NCI-H1417 (cell line): ENCODE results near the gene SUMF1.

Experiments used
- DNase-seq, 3 experiments: peaks; one replicate each; lab custom pipeline; 2025; lab: John Stamatoyannopoulos, UW

SUMF1 gene

DNA sequence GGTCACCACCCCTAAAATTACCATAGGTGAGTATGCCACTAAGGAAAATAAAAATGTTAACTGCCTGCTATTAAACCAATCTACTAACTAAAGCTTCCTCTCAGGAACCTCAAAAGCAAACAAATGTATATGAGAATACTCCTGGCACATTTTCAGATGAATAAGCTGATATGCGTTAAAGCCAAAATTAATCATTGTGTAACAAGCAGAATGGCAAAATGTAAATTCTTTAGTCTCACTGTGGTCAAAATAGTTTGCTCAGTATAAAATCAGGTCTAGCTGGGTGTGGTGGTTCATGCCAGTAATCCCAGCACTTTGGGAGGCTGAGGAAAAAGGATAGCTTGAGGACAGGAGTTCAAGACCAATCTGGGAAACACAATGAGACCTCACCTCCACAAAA, 53.6 kb downstream of the SUMF1 start:
- DNase-seq, result no peak

DNA sequence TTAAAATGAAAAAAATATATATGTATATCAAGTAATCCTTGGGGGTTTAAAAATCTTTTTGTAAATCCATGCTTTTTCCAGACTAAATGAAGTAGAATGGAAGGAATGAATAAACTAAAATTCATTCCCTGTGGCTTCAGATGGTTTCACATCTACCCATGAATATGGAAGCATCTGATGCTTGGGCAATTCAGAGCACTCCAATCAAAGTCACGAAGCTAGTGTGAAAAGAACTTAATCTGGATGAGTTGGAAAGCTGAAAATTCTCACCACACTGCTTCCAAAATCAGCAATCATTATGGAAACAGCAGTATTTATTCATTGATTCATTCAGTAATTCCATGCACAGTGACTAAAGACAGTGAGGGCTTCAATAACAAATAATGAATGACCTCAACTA, 55.2 kb downstream of the SUMF1 start:
- DNase-seq, result no peak

DNA sequence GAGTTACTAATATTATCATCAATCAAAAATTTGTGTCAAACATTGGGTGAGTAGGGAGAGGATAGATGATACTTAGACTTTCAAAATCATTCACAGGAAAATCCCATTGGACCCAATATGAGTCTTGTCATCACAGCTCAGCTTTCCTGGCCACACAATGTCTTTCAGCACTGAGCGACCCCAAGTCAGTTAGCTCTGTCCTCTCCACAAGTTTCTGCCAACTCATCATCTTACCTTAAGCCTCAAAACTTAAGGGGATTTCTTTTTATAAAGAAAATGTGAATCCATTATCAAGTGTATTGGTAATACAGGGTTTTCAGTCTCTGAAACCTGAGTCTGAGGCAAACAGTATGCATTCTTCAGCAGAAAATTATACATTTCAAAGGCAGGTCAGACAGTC, 55.8 kb downstream of the SUMF1 start:
- no peak for DNase-seq

DNA sequence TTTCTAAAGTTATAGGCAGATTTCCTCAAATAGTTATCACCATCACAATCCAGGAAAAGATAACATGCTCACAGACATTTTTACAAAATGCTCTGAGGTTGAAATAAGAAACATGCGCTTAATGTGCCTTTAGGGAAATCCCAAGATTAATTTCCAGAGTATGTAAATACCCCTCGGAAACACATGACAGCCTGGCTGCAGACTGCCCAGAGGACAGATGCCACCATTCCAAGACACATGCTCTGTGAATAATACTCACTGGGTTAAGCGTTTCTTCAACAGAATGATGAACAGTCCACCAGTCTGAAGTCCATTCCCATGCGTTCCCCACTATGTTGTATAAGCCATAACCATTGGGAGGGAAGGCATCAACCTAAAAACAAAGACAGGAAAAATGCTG, 56.5 kb downstream of the SUMF1 start:
- DNase-seq, result no peak

DNA sequence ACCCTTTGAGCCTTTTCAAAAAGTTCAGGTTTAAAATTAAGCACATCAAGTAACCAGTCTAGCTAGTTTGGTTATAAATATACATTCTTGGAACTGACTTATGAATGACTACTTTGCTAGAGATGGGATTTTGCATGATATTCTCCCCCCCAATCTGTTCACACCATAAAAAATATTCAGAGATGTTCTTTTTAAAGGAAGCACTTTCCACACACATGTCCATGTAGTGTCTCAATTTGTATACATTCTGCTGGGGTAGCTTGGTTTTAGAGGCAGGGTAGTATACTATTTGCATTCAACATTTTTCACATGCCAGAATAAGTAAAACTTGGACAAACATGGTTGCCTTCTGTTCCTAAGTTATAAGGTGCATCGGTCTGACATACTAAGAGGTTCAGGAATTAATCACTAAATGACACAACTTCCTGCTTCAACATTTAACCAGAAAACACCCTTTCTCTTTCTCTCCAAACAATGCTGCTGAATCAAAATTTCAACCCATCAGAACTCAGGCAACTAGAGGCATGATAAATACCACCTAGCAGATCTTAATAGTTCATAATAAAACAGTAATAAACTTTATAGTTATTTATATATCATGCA, 57.0 kb downstream of the SUMF1 start:
- no peak for DNase-seq

DNA sequence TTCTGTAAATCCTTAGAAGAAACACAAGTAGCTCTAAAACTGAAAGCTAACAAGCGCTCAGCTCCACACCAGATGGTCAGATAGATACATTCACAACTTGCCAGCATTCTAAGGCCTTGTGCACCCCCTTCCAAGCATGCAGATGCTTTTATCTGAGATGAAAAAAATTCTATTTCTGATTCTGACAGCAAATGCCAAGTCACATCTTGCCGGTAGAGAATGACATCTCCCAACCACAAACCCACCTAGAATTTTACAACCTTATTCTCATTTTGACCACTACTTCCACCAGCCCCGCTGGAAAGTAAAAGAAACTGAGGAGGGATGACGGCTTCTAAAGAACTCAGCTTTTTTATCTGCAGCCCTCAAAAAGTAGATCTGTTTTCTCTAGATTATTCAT, 57.7 kb downstream of the SUMF1 start:
- no peak for DNase-seq

DNA sequence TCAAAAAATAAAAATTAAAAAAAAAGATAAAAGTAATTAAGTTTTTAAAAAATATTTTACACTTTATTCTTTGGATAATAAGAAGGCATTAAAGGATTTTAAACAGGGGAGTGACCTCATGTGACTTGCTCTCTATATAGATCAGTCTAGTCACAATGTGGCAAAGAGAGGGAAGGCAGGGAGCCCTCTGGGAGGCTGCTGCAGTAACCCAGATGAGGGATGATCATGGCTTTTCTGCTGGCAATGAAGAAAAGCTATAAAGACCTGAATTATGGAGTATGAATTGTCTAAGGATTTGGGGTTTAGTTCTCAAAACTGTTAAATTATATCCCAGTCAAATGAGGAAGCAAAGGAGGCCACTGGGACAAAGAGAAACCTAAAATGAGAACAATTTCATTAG, 58.1 kb downstream of the SUMF1 start:
- no peak for DNase-seq

DNA sequence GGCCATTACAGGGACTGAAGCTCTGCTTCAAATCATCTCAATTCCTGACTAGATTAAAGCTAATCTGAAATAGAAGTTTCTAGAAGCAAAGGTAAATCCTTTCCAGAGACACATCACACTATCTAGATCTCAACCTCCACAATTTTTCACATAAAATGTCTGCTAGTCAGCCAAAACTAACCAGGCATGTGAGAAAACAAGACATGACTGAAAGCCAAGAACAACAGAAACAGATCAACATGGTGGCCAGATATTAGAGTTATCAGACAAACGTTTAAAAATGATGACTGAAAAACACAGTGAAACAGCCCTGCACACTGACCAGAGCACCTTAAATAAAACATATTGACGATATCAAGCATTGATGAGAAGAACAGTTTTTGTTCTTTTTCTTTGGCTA, 59.1 kb downstream of the SUMF1 start:
- no peak for DNase-seq

DNA sequence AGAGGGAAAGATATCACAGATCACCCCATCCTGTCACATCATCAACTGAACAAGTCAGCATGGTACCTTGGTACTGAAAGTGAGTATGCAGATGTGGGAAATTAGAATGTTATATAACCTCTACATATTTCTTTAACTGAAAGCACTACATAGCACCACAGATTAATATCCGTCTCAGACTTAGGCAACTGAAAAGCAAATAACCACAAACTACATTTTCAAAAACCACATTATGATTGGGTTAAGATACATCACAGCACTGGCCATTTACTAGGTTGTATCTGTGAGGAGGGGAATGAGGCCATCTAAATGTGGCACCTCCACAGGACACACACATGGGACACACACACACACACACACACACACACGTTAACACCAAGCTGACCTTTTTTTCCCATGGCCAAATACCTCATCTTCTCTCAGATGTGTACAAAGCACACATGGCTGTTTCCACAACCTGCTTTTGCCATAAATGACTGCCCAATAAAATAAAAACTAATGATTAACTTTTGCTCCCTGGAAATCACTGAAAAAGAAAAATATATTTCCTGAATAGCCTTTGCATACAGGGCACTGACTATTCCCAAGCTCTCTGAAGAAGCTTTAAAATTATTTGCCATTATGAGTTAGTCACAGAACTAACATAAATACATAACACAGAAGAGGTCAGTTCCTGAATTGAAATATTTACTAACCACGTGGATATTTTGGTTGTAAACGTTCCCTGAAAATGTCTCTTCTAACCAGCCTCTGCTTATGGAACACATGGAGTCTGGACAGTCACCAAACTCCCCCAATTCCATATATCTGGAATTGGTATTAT, 60.1 kb downstream of the SUMF1 start:
- no peak for DNase-seq

DNA sequence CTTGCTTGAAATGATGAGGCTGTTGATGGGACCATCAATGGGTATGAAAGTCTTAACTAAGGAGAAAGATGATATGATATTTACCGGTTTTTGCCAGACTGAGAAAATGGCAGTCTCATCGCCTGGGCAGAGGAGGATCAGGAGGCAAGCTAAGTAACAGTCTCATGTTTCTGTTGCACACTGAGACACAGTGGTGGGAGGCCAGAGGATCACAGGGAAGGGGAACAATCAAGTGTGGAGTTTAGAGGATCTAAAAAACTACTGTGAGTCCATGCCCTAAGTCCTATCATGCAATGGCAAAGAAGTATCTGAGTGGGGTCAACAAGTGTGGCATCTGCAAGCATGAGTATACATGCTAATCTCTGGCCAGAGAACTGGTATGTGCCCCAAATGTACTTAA, 62.2 kb downstream of the SUMF1 start:
- no peak for DNase-seq

DNA sequence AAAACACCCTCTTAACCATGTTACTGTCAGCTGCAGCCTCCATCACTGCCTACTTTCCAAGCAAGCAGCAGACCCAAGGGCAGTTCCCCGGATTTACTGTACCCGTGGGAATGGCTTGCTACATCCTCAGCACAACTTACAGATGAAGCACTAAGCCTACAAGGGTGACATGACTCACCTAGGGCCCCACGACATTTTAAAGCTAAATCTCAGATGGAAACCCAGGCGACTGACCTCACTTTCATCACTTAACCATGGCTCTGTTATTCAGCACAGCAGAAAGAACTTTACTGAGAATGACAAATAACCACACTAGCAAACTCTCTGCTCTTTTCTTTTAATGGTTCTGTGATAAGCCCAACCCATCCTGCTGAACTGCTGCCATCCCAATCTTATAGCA, 65.6 kb downstream of the SUMF1 start:
- DNase-seq, result no peak

DNA sequence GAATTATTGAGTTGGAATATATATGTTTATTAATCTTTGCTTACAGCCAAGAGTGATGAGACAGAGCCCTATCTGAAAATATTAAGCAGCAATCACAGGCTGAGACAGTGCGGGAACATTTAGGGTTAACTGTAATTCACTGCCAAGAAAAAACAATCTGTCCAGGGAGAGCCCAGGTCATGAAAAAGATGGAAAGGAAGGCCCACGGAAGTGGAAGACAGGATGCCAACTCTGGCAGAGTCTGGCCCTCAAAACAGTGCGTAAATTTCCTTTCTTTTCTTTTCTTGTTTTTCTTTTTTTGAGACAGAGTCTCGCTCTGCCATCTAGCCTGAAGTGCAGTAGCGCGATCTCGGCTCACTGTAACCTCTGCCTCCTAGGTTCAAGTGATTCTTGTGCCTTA, 67.6 kb downstream of the SUMF1 start:
- DNase-seq, result no peak

DNA sequence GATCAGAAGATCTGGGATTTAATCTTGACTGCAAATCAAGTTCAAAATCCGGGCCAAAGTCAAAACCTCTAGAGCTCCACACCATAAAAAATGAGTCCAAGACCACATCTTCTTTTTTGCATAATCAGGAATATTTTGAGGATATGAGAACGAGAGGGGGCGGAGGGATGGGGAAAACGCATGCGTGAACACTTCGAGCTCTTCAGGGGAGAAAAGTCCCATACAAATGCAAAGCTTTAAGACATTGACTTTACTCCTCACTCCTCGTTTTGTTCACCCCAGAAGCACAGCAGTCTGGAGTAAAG, 68.2 kb downstream of the SUMF1 start:
- no peak for DNase-seq

DNA sequence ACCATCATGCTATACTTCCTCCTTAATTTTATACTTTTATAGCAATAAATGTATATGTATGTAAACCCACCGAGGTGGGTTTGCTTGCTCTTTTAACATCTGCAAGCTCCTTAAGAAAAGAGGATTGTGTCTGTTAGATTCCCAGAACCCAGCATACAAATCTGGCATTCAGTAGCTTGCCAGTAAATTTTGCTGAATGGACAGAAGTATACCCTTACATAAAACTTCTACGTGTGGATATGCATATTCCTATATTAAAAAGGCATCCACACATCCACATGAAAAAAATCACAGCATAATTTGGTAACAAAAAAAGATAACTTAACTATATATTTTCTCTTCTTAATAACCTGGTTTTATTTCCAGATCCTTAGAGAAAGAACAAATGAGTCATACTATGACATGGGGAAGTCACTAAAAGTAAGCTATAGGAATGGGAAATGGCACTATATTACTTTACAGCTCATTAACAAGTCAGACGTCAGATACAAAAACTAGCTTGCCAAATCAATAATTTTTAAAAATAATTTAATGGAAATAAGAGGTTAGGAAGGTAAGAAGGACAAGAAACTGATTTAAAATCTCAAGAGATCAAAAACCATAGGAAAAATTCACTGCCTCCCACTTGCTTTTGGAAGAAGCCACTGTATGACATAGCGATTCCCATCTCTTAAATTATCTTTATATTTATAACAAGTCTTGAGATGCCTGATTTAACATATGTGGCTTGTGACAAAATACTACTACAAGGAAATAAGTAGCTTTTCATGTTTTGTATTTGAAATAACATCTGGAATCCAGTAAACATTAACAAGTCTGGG, 68.7 kb downstream of the SUMF1 start:
- no peak for DNase-seq

DNA sequence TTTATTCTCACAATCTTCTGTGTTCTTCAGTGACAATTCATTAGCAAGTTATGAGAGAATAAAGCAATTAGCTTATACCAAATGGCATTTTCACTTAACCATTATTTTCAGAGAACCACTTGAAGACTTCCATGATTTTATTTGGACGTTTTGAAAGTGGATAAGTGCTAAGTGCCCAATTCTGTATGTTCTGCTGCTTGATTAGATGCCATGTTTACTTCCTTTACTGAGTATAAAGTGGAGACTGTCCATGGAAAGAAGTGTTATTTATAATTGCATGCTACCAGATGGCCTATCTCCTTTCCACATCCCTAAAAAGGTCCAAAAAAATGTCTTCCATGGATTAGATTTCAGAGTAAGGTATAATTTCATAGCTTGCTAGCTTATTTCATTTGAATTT, 69.6 kb downstream of the SUMF1 start:
- no peak for DNase-seq

DNA sequence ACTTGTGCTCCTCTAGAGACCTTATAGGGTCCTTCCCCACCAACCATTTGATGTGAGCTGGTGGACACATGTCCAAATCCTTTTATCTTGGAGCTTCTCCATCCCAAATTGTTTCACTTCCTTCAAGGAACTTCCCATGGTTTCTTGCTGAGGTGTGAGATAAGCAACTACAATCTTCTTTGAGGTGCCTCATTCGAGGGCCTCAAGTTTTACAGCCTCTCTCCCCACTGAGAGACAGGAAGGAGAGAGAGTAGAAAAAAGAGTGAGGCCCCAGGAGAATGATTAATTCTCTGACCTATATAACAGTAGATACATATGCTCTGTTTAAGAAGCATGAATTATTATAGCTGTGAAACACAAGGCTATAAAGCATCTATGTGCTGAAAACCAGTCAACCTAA, 70.5 kb downstream of the SUMF1 start:
- no peak for DNase-seq

DNA sequence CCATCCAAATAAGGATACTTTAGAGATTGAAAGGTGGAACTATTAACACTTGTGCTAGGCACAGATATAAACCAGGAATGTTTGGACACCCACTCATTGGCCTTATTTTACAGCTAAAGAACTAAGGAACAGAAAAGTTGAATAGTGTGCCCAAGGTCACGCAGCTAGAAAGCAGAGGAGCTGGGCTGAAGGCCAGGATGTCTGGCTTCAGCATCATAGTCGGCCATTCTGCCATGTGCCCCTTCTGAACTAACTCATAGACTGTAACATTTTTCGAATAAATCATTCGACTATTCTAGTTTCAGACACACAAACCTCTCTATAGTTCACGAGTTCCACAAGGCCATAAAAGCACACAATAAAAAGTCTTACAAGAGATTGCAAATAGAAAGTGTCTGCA, 71.1 kb downstream of the SUMF1 start:
- no peak for DNase-seq

DNA sequence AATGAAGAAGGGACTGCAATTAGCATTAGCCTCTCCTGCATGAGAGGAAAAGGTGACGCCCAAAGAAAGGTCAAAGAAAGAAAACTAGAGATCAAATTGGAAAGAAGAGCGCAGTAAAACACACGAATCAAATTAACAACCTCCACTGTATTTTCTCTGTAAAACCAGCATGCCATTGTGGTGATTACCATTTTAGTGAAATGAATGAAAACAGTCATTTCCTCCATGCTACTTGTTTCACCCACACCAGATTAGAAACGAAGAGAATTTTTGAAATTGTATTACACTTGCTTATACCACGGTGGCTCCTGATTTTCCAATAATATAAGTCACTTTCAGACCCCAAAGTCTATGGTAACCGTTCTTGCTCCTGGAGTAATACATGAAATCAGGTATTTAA, 71.6 kb downstream of the SUMF1 start:
- DNase-seq, result no peak

DNA sequence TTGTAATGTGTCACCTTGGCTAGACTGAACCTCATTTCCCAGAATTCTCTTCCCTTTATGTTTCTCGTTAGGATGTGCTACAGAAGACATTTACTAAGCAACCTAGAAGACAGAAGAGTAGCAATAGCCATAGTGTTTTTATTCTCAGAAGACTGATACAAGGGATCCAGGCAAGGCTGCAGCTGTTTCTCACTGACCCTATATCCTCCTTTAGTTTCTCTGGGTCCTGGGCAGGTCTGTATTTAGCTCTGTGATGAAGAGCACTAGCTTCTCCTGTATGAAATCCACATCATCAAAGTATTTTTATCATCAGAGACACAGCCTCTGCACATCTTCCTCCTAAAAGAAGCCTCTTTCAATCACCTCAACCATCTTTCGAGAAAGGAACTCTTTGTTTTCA, 72.5 kb downstream of the SUMF1 start:
- DNase-seq, result no peak

DNA sequence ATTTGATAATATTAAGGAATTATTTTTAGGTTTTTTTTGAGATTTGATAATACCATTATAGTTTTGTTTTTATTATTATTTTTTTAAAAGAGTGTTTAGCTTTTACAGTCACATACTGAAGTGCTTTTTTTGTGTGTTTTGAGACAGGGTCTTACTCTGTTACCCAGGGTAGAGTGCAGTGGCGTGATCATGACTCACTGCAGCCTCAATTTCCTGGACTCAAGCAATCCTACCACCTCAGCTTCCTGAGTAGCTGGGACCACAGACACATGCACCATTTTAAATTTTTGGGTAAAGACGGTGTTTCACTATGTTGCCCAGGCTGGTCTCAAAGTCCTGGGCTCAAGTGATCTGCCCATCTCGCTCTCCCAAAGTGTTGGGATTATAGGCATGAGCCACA, 73.0 kb downstream of the SUMF1 start:
- DNase-seq, result no peak

DNA sequence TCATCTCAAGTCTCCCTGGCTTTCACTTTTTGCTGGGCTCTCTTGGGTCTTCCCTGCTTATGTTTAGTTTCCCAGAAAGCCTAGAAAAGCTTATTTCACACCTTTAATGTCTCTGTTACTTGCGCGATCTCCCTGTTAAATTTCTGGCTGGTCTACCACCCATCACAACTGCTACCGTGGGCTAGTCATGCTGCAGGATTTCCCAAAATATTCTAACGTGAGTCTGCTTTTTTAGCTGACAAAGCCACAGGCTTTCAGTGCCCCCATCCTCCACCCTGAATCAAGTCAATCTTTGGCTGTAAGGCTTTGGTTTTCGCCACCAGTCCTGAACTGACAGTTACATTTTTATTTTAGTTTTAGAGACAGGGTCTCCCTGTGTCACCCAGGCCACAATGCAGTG, 74.1 kb downstream of the SUMF1 start:
- no peak for DNase-seq

DNA sequence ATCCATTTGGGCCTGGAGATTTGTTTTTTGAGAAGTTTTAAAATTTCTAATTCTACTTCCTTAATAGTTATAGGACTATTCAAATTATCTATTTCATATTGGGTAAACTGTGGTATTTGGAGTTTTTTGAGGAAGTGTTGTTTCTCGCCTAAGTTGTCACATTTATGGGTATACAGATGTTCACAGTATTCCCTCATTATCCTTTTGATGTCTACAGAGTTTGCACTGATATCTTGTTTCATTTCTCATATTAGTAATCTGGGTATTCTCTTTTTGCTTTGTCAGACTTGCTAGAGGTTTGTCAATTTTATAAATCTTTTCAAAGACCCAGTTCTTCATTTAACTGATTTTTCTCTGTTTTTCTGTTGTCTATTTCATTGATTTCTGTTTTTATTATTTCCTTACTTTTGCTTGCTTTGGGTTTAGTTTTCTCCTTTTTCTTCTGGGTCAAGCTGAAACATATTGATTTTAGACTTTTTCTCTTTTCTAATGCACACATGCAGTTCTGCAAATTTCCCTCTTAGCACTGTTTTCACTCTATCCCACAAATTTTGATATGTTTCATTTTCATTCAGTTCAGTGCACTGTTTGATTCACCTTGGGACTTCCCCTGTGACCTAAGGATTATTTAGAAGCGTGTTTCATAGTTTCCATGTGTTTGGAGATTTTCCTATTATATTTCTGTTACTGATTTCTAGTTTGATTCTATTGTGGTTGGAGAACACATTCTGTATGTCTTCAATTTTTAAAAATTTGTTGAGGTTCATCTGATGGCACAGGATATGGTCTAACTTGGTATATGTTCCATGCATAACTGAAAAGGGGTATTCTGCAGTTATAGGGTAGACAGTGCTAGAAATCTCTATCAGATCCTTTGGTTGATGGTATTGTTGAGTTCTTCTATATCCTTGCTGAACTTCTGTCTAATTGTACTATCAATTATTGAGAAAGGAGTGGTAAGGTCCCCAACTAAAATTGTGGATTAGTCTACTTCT, 79.6 kb downstream of the SUMF1 start:
- DNase-seq, result no peak
